SK-N-MC (cell line): Measurements from ENCODE around the gene MVK.

Experiments
- EZH2 ChIP-seq: fragments of 200-600 bp; sonication (generic); IDR thresholded peaks from one replicate; pipeline ENCODE4 v1.6.1; 2017; ENCODE audit warnings: antibody characterized with exemption
- FOXP2 ChIP-seq: optimal IDR thresholded peaks from 2 replicates; pipeline ENCODE3; 2011; ENCODE audit warnings: mild to moderate bottlenecking, moderate library complexity; ENCODE audit not compliant: insufficient read depth; ENCODE audit errors: extremely low read length, control extremely low read depth
- POLR2AphosphoS5 ChIP-seq: IDR thresholded peaks from 2 replicates; pipeline ENCODE4 v1.6.1; 2012; ENCODE audit warnings: mild to moderate bottlenecking, low read depth, low read length, borderline replicate concordance

DNA sequence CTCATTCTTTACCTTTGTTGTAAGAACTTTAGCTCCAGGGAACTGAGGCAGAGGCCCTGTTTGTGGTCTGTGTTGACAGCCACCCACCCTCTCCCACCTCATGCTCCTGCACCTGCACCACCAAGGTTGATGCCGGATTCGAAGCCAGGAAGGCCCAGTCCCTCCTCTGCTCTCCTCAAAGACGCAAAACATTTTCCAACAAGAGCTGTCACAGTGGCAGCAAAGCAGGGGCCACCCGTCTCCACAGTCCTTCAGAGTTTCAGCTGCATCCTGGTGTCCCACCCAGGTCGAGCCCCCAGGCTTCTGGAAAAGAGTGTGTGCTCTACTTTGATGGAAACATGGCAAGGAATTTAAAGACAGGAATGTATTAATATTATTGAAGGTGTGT, 37.7 kb upstream of the MVK start:
- TF ChIP-seq EZH2 (no peak), POLR2AphosphoS5 (no peak), FOXP2 (no peak)
